ENCODE results near the gene ZFYVE9.

Gene ZFYVE9

GRCh38 chr1:52345252-52345651, 203.4 kb downstream of the ZFYVE9 start:
- TF ChIP-seq ZIC2 (tag by site-specific recombination; IDR thresholded peaks at IDR 0.05), result 0 out of 2 replicates have a peak, but pooled peaks have one; percentile 11
- TF ChIP-seq ZNF654 (tag by site-specific recombination; IDR thresholded peaks at IDR 0.05; ENCODE audit: low read depth), result no peak
- Histone ChIP-seq H3K27ac (ENCODE audit: extremely low read depth, low read depth, low read length) (no peak overlapping the region), H3K36me3 (ENCODE audit: control insufficient read depth in 2 of 2, insufficient read depth in 1 of 2, low read length in 2 of 2) (peaks cover 7 to 25% of the 10 kb centered on the region in 2 experiments), H3K4me3 (ENCODE audit: low read depth, low read length) (no peak overlapping the region), H3K4me1 (ENCODE audit: control insufficient read depth, insufficient read depth, low read length) (no peaks in the 10 kb centered on the region), H3K9me3 (ENCODE audit: control insufficient read depth, insufficient read depth, low read depth, low read length) (no peaks in the 10 kb centered on the region)
- ChIA-PET POLR2A (no interaction called here), CTCF (no interaction called here)

- H3K27ac ChIP-seq (ENCODE audit: extremely low read depth, low read depth, low read length), result no peak overlapping the region
- no peak for TF ChIP-seq ZNF114 (tag by site-specific recombination; IDR thresholded peaks at IDR 0.05)
- TF ChIP-seq MEIS1 (CRISPR knock-in tag; IDR thresholded peaks at IDR 0.05; ENCODE audit: borderline replicate concordance), result no peak
- TF ChIP-seq INSM2 (tag by site-specific recombination; IDR thresholded peaks at IDR 0.05), result no peak
- no peak for TF ChIP-seq ZNF660 (tag by site-specific recombination; IDR thresholded peaks at IDR 0.05)
- no peak for TF ChIP-seq ZNF558 (tag by site-specific recombination; IDR thresholded peaks at IDR 0.05)
- no peaks in the 10 kb centered on the region for H3K4me1 ChIP-seq (ENCODE audit: control insufficient read depth, insufficient read depth, low read length)
- ChIA-PET CTCF (no interaction called here), POLR2A (interaction anchor here (0.6 kb wide), 1 partner anchor 10 kb away, joined by 6 read pairs; no protein-coding TSS in a partner anchor)
- H3K9me3 ChIP-seq (ENCODE audit: control insufficient read depth, insufficient read depth, low read depth, low read length), result no peaks in the 10 kb centered on the region
- peaks cover 11 to 35% of the 10 kb centered on the region in 2 experiments for H3K36me3 ChIP-seq (ENCODE audit: control insufficient read depth in 2 of 2, insufficient read depth in 1 of 2, low read length in 2 of 2)
- H3K4me3 ChIP-seq (ENCODE audit: low read depth, low read length), result no peak overlapping the region
Observed at GRCh38 chr1:52346653-52347052, 204.8 kb downstream of the ZFYVE9 start.

GRCh38 chr1:52348704-52349300, 206.9 kb downstream of the ZFYVE9 start:
- no peaks in the 10 kb centered on the region for H3K4me1 ChIP-seq (ENCODE audit: control insufficient read depth, insufficient read depth, low read length)
- no peak overlapping the region for H3K27ac ChIP-seq (ENCODE audit: extremely low read depth, low read depth, low read length)
- ChIA-PET POLR2A (interaction anchor here (0.6 to 1.3 kb wide), 3 partner anchors 9 to 274 kb away, joined by 3 to 7 read pairs (median 4); partner anchors contain the start of genes ORC1 and PRPF38A), CTCF (interaction anchor here (0.6 to 1.7 kb wide), 4 partner anchors 16 to 221 kb away, joined by 3 to 5 read pairs (median 4); no protein-coding TSS in a partner anchor)
- TF ChIP-seq ZNF280C (tag by site-specific recombination; IDR thresholded peaks at IDR 0.05) (no peak), ZNF654 (tag by site-specific recombination; IDR thresholded peaks at IDR 0.05; ENCODE audit: low read depth) (peak; percentile 40; the same call in 1 of the 2 replicates), ZNF544 (tag by site-specific recombination; IDR thresholded peaks at IDR 0.05) (no peak), ELK4 (IDR thresholded peaks at IDR 0.05; ENCODE audit: borderline replicate concordance, low read depth, low read length) (no peak), SCRT1 (tag by site-specific recombination; IDR thresholded peaks at IDR 0.05; ENCODE audit: borderline replicate concordance) (peak; percentile 60; the same call in 1 of the 2 replicates), SCRT2 (tag by site-specific recombination; IDR thresholded peaks at IDR 0.05) (peak; percentile 75), HOXA7 (CRISPR knock-in tag; IDR thresholded peaks at IDR 0.05; ENCODE audit: borderline replicate concordance) (no peak)
- H3K9me3 ChIP-seq (ENCODE audit: control insufficient read depth, insufficient read depth, low read depth, low read length), result no peaks in the 10 kb centered on the region
- H3K36me3 ChIP-seq (ENCODE audit: control insufficient read depth in 2 of 2, insufficient read depth in 1 of 2, low read length in 2 of 2), result peaks cover 18 to 55% of the 10 kb centered on the region in 2 experiments
- no peak overlapping the region for H3K4me3 ChIP-seq (ENCODE audit: low read depth, low read length)

Measured in HEK293 (cell line).